HG02943 (cell line): ENCODE results near the gene DBNDD1.

Experiments
- ATAC-seq: cut with Tn5 transposase; IDR thresholded peaks from one replicate; pipeline ENCODE4 v1.9.1; 2021; ENCODE audit warnings: mild to moderate bottlenecking, low read depth, moderate library complexity; ENCODE audit not compliant: unreplicated experiment

DBNDD1 gene

DNA sequence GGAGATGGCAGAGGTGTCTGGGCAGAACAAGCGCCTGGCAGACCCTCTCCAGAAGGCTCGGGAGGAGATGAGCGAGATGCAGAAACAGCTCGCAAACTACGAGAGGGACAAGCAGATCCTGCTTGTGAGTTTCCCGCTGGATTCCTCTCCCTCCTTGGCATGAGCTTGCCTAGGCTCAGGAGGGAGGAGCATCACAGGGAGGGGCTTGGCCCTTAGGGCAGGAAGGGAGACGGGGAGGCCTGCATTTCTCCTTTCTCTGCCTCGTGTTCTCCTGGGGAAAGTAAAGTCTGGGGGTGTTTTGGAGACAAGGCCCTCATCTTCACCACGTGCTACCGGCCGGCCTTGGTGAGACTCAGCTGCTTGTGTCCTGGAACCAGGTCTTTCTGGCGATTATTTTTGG is 18.0 kb upstream of the DBNDD1 start:
- ATAC-seq, result no peak

DNA sequence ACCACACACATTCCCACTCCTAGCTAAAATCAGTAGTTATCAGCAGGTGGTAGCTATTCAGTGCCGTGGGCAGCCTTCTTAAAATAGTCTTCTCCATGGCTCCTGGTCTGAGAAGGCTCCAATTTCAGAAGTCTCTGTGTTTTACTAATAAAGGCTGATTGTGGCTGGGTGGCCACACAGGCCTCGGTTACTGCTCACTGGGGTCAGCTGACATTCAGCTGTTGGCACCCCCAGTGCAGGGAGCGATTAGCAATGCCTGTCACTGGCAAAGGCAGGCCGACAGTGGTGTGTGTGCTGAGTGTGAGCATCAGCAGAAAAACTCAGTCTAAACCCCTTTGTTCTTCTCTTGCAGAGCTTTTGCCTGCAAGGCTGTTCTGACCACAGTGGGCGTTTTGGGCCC is 16.6 kb upstream of the DBNDD1 start:
- no peak for ATAC-seq

DNA sequence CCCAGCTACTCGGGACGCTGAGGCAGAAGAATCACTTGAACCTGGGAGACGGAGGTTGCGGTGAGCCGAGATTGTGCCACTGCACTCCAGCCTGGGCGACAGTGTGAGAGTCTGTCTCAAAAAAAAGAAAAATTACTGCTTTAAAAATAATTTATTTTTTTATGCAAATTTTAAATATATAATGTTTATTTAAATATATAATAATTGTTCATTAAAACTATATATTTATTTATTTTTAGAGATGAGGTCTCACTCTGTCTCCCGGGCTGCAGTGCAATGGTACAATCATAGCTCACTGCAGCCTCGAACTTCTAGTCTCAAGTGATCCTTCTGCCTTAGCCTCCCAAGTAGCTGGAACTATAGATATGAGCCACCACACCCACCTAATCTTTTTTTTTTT is 15.2 kb upstream of the DBNDD1 start:
- no peak for ATAC-seq

DNA sequence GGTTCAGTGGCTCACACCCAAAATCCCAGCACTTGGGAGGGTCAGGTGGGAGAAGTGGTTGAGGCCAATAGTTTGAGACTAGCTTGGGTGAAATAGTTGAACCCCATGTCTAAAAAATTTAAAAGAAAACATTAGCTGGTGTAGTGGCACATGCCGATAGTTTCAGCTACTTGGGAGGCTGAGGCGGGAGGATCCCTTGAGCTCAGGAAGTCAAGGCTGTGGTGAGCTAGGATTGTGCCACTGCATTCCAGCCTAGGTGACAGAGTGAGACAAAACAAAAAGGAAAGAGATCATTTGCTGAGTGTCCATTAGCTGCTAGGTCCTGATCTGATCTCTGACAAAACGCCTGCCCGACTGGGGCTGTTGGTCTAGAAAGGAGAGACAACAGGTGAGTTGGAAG is 14.1 kb upstream of the DBNDD1 start:
- no peak for ATAC-seq

DNA sequence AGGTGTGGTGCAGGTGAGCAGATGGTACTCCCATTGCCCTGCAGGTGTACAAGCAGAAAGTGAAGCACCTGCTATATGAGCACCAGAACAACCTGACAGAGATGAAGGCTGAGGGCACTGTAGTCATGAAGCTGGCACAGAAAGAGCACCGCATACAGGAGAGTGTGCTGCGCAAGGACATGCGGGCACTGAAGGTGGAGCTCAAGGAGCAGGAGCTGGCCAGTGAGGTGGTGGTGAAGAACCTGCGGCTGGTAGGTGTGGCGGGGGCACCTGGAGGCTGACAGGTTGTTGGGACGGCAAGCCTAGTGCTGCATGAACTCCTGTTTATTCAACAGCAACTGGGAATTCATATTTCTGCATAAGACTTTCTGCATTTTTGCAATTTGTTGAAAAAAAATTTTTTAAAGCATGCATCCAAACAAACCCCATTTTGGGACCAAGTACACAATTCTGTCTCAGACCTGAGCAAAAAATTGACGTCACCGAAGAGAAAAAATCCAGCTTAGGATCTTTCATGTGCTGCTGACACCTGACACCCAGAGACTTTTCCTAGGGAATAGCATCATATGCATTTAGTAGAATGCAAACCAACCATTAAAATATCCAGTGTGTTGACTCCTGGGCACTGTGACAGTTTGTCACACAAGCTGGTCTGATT is 13.5 kb upstream of the DBNDD1 start:
- ATAC-seq, result no peak

DNA sequence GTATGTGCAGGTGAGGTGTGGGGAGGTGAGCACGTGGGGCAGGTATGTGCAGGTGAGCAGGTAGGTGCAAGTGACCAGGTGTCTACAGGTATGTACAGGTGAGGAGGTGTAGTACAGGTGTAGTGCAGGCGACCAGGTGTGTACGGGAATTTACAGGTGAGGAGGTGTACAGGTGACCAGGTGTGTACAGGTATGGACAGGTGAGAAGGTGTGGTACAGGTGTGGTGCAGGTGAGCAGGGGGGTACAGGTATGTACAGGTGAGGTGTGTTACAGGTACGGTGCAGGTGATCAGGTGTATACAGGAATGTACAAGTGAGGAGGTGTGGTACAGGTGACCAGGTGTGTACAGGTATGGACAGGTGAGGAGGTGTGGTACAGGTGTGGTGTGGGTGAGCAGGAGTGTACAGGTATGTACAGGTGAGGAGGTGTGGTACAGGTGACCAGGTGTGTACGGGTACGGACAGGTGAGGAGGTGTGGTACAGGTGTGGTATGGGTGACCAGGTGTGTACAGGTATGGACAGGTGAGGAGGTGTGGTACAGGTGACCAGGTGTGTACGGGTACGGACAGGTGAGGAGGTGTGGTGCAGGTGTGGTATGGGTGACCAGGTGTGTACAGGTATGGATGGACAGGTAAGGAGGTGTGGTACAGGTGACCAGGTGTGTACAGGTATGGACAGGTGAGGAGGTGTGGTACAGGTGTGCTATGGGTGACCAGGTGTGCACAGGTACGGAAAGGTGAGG is 12.8 kb upstream of the DBNDD1 start:
- no peak for ATAC-seq

DNA sequence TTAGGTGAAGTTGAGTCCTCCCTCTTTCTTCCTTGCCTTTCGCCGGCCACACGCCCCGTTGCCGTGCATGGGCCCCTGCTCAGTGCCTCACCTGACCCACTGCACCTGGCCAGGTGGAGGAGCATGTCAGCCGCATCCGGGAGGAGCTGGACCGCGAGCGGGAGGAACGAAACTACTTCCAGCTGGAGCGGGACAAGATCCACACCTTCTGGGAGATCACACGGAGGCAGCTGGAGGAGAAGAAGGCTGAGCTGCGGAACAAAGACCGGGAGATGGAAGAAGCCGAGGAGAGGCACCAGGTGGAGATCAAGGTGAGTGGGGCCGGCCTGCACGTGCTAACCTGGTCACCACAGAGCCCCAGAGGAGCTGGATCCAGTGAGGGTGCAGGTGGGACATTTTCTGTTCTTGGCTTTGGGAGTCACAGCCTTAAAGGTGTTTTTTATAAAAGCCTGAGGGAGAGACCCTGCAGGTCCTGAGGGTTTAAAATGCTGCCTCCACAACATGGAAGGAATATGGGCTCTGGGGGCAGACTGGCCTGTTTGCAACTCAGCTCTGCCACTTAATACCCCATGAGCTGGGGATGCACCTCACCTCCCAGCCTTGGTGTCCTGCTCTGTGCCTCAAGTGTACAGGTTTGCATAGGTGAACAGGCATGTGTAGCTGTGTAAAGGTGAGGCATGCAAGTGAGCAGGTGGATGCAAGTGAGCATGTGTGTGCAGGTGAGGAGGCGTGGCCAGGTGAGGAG is 12.1 kb upstream of the DBNDD1 start:
- ATAC-seq, result no peak

DNA sequence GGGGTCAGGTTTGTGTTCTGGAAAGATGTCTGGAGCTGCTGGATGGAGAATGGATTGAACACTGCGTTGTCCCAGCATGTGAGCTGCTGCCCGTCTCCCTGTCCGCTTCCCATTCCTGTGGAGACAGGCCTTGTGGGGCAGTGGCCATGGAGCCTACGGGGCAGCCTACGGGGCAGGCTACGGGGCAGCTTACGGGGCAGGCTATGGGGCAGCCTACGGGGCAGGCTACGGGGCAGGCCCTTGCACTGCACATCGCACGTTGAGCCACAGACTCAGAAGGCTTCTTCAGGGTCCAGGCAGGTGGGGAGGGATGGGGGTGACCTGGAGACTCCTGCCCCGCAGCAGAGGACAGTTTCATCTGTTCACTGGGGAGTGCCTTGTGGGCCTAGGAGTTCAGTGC is 9.7 kb upstream of the DBNDD1 start:
- no peak for ATAC-seq

DNA sequence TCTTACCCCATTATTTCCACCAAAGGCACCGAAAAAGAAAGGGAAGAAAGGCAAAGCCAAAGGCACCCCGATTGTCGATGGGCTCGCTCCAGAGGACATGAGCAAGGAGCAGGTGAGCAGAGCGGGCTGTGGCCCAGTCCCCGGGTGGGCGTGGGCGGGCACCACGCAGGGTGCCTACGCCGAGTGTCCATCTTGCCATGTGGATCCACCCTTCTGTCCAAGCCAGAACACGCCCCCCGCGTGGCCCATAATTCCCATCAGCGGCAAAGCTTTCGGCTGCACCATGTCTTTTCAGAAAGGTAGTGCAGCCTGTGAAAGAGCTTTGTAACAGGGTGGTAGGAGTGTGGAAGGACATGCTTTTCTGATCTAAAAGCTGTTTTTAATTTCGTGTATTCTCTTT is 8.4 kb upstream of the DBNDD1 start:
- no peak for ATAC-seq

DNA sequence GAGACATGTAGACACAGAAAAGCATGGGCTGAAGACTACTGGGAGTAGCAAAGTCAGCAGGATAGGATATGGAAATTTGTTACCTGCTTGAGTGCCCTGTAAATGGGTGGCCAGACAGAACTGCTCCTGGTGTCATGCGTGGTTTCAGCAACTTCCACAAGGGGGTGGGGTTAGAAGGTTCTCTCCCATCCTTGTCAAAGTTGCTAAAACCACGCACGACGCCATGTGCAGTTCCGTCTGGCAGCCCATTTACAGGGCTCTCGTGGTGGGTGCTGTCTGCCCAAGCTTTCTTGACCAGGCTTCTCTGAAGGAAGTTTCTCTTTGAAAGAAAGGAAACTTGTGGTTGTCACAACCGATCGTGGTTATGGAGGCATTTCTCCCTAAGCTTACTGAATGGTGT is 6.9 kb upstream of the DBNDD1 start:
- no peak for ATAC-seq

DNA sequence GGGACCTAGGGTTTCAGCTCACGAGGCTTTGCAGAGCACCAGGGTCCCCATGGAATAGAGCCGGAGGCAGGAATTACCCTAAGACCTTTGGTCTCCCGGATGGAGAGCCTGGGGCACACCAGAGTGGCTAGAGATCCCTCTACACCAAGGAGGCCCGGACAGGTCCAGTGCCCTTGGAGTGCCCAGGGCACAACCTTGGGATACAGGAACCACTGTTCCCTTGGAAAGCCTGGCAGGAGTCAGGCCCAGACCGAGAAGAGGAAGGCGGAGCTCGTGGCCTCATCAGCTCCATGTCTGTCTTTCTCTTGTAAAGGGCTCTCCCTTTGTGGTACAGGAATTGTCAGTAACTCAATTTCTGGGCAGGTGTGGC is 3.8 kb upstream of the DBNDD1 start:
- ATAC-seq, result no peak

DNA sequence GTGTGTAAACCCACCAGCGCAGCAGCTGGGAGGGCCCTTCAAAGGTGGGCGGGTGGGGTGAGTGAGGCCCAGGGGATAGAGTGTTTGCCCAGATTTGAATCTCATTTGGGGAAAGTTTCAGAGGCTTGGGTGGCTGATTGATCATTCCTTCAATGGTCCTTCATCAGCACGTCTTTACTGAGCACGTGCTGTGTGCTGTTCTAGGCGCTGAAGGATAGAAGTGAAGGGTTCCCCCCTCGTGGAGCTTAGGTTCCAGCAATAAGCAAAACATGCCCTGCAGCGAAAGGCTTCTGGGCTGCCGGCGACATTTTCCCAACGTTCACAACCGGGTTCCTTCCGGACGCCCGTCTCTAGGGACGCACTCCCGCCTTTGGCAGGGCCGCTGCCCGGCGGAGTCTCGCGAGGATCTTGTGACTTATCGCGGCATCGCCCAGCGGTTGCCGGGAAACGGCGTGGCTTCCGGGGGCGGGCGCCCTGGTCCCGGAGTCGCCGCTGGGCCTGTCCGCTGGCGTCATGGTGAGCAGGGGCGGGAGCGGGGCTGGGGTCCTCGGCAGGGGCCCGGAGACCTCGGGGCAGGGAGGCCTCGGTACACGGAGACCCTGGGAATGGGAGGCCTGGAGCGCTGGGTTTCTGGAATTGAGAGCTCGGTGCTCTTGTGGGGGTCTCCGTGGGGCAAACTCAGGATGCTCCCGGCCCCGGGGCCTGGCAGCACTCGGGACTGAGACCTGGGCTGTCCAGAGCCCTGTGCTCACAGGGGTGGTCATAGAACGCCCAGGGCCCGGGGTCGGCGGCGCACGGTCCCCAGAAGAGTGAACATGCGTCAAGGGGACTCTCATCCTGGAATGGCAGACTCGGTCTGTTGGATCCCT is 3.2 kb upstream of the DBNDD1 start:
- ATAC-seq, result peak; percentile 74

DNA sequence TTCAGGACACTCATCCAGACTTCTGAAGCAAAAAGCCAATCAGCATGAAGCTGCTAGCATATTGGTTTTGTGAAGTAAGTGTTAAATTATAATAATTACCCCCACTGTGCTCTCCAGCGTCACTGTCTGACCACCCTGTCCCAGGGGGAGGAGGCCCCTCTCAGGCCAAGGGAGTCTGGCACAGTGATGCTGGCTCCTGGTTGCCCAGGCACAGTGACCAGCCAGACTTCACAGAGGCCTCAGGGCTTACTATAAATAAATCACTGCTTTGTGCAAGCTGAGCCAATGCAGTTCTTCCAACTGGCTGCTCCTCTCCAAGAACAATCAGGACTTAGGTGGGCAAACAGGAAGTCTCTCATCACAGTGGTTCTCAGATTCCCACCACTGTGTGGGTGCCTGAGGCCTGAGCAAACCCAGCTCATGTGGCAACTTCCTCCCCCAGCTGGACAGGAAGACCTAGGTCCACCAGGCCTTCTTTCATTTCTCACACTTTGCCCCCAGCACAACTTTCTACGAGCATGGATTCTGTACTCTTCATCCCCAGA is 1.7 kb upstream of the DBNDD1 start:
- ATAC-seq, result no peak

DNA sequence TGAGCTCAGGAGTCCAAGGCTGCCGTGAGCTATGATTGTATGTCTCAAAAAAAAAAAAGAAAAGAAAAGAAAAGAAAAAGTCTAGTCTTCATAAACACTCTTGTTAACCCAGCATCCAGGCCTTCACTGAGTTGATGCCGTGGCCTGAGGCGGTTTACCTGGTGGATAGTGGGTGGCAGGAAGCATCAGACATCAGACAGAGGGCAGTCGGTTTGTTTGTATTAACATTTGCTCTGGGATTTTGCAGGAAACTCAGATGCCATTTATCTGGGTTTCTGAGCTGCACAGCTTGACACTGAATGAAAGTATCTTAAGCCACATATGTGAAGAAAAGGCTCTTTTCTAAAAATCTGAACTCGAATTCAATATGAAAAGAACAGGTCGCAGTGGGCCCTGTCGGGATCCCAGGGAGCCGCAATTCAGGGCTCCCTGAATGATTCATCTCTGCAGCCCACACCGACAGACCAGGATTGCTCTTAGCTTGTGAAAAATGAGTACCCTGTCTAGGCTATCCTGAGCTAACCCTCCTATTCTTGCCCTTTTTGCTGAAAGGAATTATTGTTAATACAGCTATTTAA is 1.1 kb upstream of the DBNDD1 start:
- ATAC-seq, result no peak

DNA sequence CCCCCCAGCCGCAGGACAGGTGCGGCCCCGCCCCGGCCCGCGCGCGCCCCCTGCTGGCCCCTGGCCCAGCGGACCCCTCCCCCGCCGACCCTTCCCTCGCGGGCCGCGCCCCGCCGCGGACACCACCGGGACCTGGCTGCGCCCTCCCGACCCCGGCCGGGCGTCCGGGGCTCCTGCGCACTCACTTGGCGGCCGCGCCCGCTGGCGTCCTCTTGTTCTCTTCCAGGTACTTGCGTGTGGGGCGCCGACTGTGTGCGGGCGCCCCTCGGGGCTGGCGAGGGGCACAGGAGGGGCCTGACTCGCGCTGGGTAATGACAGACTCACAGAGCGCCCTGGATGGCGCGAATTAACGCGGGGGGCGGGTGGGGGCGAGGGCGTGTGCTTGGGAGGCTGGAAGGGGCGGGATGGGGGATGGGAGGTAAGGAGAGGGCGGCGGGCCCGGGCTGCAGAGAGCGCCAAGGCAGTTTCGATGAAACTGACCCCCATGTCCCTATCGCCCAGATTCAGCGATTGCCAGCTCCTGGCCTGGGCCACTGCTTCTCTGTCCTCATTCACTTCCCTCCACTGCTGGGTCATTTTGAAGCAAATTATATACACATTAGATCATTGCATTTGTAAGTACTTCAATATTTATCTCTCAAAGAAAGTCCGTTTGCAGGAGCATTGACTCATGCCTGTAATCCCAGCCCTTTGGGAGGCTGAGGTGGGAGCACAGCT is 445 bp upstream of the DBNDD1 start:
- ATAC-seq, result no peak

DNA sequence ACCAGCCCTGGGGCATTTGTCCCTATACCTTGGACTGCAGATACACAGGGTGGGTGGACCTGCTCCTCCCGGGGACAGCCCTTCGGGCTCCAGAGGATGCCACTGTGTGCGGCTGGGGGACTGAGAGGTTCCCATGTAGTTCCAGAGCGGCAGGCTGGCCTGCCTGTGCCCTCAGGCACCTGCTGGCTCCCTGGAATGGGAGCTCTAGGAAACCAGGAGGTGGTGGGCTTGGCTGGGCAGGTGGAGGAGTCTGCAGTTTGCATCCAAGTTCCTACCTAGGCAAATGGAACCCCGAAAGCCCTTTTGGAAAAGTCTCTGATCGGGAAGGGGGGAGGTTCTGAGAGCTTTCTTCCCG is 982 bp downstream of the DBNDD1 start:
- ATAC-seq, result no peak

DNA sequence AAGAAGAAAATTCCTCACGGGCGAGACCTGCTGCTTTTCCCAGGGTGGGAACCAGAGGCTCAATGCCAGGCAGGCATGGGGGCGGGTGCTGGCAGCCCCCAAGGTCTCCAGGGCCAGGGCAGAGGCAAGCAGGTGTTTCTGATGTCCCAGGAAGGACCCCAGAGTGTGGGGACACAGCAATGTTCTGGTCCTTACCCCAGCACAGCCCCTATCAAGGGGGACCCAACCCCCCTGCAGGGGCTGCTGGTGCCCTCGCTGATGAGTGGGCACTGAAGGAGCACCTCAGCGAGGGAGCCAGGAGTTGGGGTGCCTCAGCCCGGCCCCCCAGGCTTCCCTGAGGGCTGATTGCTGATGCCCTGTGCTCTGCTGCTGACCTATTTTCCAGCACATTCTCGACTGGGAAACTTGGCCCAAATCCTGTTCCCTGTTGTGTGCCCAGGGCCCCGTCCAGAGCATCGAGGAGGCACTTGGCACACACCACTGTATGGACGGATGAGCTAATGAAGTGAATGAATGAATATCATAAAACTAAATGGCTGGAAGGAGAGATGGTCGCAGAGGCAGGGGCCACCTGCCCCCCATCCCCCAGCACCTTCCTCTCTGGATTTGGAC is 2.8 kb downstream of the DBNDD1 start:
- ATAC-seq, result no peak

DNA sequence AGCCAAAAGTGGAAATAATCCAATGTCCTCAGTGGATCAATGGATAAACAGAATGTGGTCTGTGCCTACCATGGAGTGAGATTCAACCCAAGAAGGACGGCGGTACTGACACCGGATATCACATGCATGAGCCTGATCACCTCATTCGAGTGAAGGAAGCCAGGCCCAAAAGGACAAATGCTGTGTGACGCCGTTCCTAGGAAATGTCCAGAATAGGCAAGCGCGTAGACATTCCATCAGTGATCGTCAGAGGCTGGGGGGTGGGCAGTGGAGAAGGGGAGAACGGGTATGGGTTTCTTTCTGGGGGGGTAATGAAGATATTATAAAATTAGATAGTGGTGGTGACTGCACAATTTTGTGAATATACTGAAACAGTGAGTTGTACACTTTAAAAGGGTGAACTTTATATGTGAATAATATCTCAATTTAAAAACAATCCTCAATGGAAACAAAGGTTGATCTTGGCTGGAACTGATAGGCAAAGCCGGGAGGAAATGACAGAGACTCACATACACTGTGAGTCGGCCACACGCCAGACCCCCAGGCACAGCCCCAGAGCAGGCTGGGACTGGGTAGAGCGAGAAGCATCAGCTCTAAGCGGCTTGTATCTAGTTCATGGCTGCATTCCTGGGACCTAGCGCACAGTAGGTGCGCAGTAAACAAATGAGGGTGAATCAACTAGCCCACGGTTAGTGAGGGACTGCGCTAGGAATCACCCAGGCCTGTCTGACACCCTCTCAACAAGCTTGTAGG is 3.5 kb downstream of the DBNDD1 start:
- no peak for ATAC-seq
